GM18508 (cell line): ENCODE results near the gene CHN1.

ENCODE experiments used
- ATAC-seq: cut with Tn5 transposase; IDR thresholded peaks from one replicate; pipeline ENCODE4 v1.9.1; 2021; ENCODE audit warnings: moderate number of reproducible peaks; ENCODE audit not compliant: insufficient read depth, unreplicated experiment

The CHN1 gene

DNA sequence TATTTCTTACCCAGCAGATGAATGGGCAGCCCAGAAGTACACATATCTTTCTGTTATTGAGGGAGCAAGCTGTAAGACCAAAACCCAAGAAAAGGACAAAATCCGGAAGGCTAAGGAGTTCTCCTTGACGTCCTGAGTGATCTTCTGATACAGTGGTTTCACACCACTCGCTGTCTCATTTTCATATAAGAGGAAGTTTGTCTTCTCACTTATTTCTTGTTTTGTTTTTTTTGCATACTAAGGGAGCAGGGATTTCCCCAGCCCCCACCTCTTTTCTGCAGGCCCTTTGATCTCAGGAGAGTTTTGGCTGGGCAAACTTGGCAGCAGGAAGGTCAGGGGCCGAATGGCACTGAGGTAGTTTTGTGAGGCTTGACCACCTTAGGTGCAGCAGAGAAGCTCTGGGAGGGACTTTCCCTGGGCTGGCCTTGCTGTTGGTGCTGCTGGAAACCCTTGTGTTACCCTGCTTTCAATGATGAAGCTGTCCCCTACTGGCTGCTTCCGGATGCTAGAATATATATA, 254.2 kb downstream of the CHN1 start:
- peak; percentile 30 for ATAC-seq

DNA sequence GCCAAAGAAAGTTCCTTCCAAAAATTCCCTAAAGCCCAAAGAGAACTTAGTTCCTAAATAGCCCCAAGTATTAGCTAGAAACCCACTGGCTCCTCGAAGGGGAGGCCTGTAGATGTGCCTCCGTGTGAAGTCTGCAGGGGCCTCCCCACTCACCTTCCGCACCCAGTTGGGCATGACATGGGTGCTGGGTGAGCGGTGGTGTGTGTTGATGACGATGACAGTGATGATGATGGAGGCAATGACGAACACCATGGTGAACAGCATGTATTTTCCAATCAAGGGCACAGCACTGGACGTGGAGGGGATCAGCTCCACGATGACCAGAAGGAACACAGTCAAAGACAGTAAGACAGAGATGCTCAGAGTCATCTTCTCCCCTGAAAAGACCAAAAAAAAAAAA, 255.4 kb downstream of the CHN1 start:
- no peak for ATAC-seq

DNA sequence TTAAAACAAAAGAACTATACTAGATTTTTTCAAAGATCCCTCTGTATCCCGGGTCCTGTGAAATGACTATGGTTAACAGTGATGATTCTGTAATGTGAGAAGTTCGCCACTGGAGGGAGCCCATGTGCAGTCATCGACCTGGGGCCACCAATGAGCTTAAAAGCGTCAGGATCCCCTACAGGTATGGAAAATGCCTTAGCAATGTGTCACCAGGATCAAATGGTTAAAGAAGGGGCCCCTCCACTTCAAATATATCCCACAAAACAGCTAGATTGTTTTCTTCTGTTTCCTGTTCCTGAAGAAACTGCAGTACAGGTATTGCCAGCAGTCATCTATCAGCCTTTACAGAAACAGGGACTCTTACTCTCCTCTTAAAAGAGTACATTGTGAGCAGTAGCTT, 256.2 kb downstream of the CHN1 start:
- ATAC-seq, result no peak
